CD8-positive, alpha-beta memory T cell (primary cell): Measurements from ENCODE around the gene MYO1H. TPM values are rescaled to one million over a fixed set of nuclear protein-coding genes. Genes with fewer than 3 reads are reported as not detected.
"Not testable (repeated sequence)": the region's sequence is repeated elsewhere in the genome, so short reads cannot be mapped to it uniquely, and the experiment has no call there.

Experiments
- CTCF ChIA-PET: fragments of 350-600 bp; sonication (Branson Sonifier 250); formaldehyde crosslinking; loops from one replicate; lab custom pipeline; 2021; ENCODE audit warnings: antibody characterized with exemption; lab: Charles Lee
- POLR2A ChIA-PET: fragments of 350-600 bp; sonication (Branson Sonifier 250); formaldehyde crosslinking; loops from one replicate; lab custom pipeline; 2021; ENCODE audit warnings: antibody characterized with exemption; lab: Charles Lee
- DNase-seq, 5 donors: peaks; one replicate each; pipeline versions ENCODE4 v3.0.0 to v3.0.0-alpha.2; 2020 to 2022; ENCODE audit warnings: mixed read lengths in 1 of 5
- H3K27ac ChIP-seq: one replicate; pipeline ENCODE4 v1.7.0; 2013; ENCODE audit warnings: low read depth, mild to moderate bottlenecking, low read length, moderate library complexity
- H3K27me3 ChIP-seq: 2 replicates; pipeline ENCODE4 v1.7.0; 2013; ENCODE audit warnings: low read length, mild to moderate bottlenecking; ENCODE audit not compliant: insufficient read depth, poor library complexity, severe bottlenecking
- H3K36me3 ChIP-seq: 2 replicates; pipeline ENCODE4 v1.7.0; 2013; ENCODE audit warnings: mild to moderate bottlenecking, low read length, moderate library complexity; ENCODE audit not compliant: insufficient read depth
- H3K4me1 ChIP-seq: 2 replicates; pipeline ENCODE4 v1.7.0; 2013; ENCODE audit warnings: mild to moderate bottlenecking, low read length, moderate library complexity; ENCODE audit not compliant: insufficient read depth
- H3K4me3 ChIP-seq: 2 replicates; pipeline ENCODE4 v1.7.0; 2013; ENCODE audit warnings: mild to moderate bottlenecking, low read length
- H3K9me3 ChIP-seq: 2 replicates; pipeline ENCODE4 v1.7.0; 2013; ENCODE audit warnings: mild to moderate bottlenecking, low read length
- H3K27ac Mint-ChIP-seq, 8 donors: one replicate each; pipeline ENCODE4 v1.8.0; 2020 to 2021; ENCODE audit warnings: mixed read lengths in 8 of 8, mild to moderate bottlenecking in 6 of 8, inconsistent platforms in 3 of 8, moderate library complexity in 3 of 8
- H3K27me3 Mint-ChIP-seq, 2 donors: one replicate each; pipeline ENCODE4 v1.8.0; 2020 to 2021; ENCODE audit warnings: mixed read lengths in 2 of 2, mild to moderate bottlenecking in 1 of 2, moderate library complexity in 1 of 2
- H3K36me3 Mint-ChIP-seq, 3 donors: one replicate each; pipeline ENCODE4 v1.8.0; 2020 to 2021; ENCODE audit warnings: mixed read lengths in 3 of 3, inconsistent platforms in 1 of 3, mild to moderate bottlenecking in 1 of 3
- H3K4me1 Mint-ChIP-seq, 3 donors: one replicate each; pipeline ENCODE4 v1.8.0; 2020 to 2021; ENCODE audit warnings: mixed read lengths in 3 of 3, inconsistent platforms in 1 of 3, mild to moderate bottlenecking in 1 of 3
- H3K4me3 Mint-ChIP-seq, 7 donors: one replicate each; pipeline ENCODE4 v1.8.0; 2020 to 2021; ENCODE audit warnings: mixed read lengths in 7 of 7, mild to moderate bottlenecking in 6 of 7, moderate library complexity in 4 of 7, inconsistent platforms in 2 of 7
- H3K9me3 Mint-ChIP-seq, 5 donors: one replicate each; pipeline ENCODE4 v1.8.0; 2020 to 2022; ENCODE audit warnings: mixed read lengths in 5 of 5, mild to moderate bottlenecking in 3 of 5, moderate library complexity in 2 of 5, inconsistent platforms in 1 of 5
- polyA plus RNA-seq: library from polyadenylated mRNA; unstranded; fragments of 300-500 nt; fragmentation: Illumina TruSeq; gene quantifications from one replicate; pipeline ENCODE4 v1.2.3, GENCODE V29; 2021
- total RNA-seq, 2 experiments: library from RNA; stranded (reverse); gene quantifications; one replicate each; pipeline ENCODE4 v1.2.3, GENCODE V29; 2021

MYO1H gene
- total and polyA plus RNA-seq, 3 experiments from 2014 or later, result not detected

- CTCF ChIA-PET, DNase-seq, H3K4me3 ChIP-seq, H3K4me1 Mint-ChIP-seq, H3K36me3 ChIP-seq, H3K27ac Mint-ChIP-seq, H3K9me3 Mint-ChIP-seq, H3K4me3 Mint-ChIP-seq, H3K4me1 ChIP-seq, H3K9me3 ChIP-seq, H3K27me3 ChIP-seq, H3K36me3 Mint-ChIP-seq, H3K27ac ChIP-seq: not testable (repeated sequence)
- POLR2A ChIA-PET, result interaction anchor here (0.7 kb wide), 1 partner anchor 1981 kb away, joined by 3 read pairs; no protein-coding TSS in a partner anchor
- H3K27me3 Mint-ChIP-seq, result peaks cover 4 to 37% of the 10 kb centered on the region in 2 donors
Observed at GRCh38 chr12:109404841-109405240, 57.1 kb downstream of the MYO1H start.

- CTCF ChIA-PET, H3K27ac Mint-ChIP-seq, H3K36me3 Mint-ChIP-seq, H3K4me1 ChIP-seq, H3K4me3 ChIP-seq, H3K4me3 Mint-ChIP-seq, H3K9me3 Mint-ChIP-seq, H3K4me1 Mint-ChIP-seq, H3K36me3 ChIP-seq, POLR2A ChIA-PET, H3K27me3 ChIP-seq, H3K9me3 ChIP-seq, H3K27ac ChIP-seq: not testable (repeated sequence)
- peaks cover 4 to 36% of the 10 kb centered on the region in 2 donors for H3K27me3 Mint-ChIP-seq
- DNase-seq, result peak in 1 of 5 donors; percentile 1
Observed at GRCh38 chr12:109406147-109406546, 58.4 kb downstream of the MYO1H start.

- H3K27me3 Mint-ChIP-seq, result peaks cover 18 to 31% of the 10 kb centered on the region in 2 donors
Observed at GRCh38 chr12:109418848-109419480, 71.3 kb downstream of the MYO1H start.

GRCh38 chr12:109421355-109422087 is 73.8 kb downstream of the MYO1H start:
- Mint-ChIP-seq H3K4me3 (no peak overlapping the region), H3K27me3 (peaks cover 30 to 54% of the 10 kb centered on the region in 2 donors), H3K9me3 (peaks cover 0 to 3% (median 0%) of the 10 kb centered on the region in 5 donors), H3K4me1 (no peaks in the 10 kb centered on the region), H3K36me3 (no peaks in the 10 kb centered on the region), H3K27ac (peak overlapping the region in 1 of 8 donors; percentile 44)
- H3K9me3 ChIP-seq, result no peaks in the 10 kb centered on the region
- ChIA-PET POLR2A (no interaction called here), CTCF (interaction anchor here (1.1 to 2.4 kb wide), 2 partner anchors 9 to 11 kb away, joined by 4 to 13 read pairs; no protein-coding TSS in a partner anchor)
- no peak overlapping the region for H3K4me3 ChIP-seq
- H3K27ac ChIP-seq, result no peak overlapping the region
- DNase-seq, result no peak
- H3K27me3 ChIP-seq, result no peaks in the 10 kb centered on the region
- H3K36me3 ChIP-seq, result no peaks in the 10 kb centered on the region
- H3K4me1 ChIP-seq, result no peaks in the 10 kb centered on the region

More at GRCh38 chr12:109418848-109419480, 71.3 kb downstream of the MYO1H start:
- no peak for DNase-seq
- Mint-ChIP-seq H3K9me3 (peaks cover 0 to 3% (median 0%) of the 10 kb centered on the region in 5 donors), H3K27ac (no peak overlapping the region), H3K36me3 (no peaks in the 10 kb centered on the region), H3K4me1 (no peaks in the 10 kb centered on the region), H3K4me3 (no peak overlapping the region)
- ChIA-PET CTCF (no interaction called here), POLR2A (no interaction called here)
- no peaks in the 10 kb centered on the region for H3K27me3 ChIP-seq
- H3K27ac ChIP-seq, result no peak overlapping the region
- H3K4me3 ChIP-seq, result no peak overlapping the region
- H3K9me3 ChIP-seq, result no peaks in the 10 kb centered on the region
- H3K4me1 ChIP-seq, result no peaks in the 10 kb centered on the region
- H3K36me3 ChIP-seq, result no peaks in the 10 kb centered on the region

- POLR2A ChIA-PET, result no interaction called here
- Mint-ChIP-seq H3K9me3 (peaks cover 0 to 3% (median 0%) of the 10 kb centered on the region in 5 donors), H3K4me3 (no peak overlapping the region), H3K27me3 (peaks cover 31 to 56% of the 10 kb centered on the region in 2 donors), H3K4me1 (no peaks in the 10 kb centered on the region), H3K36me3 (no peaks in the 10 kb centered on the region), H3K27ac (no peak overlapping the region)
- no peak overlapping the region for H3K27ac ChIP-seq
- no peaks in the 10 kb centered on the region for H3K27me3 ChIP-seq
- no peak overlapping the region for H3K4me3 ChIP-seq
- H3K9me3 ChIP-seq, result no peaks in the 10 kb centered on the region
- DNase-seq, result no peak
- H3K4me1 ChIP-seq, result no peaks in the 10 kb centered on the region
- CTCF ChIA-PET, result interaction anchor here (1.1 to 2.4 kb wide), 3 partner anchors 8 to 353 kb away, joined by 3 to 13 read pairs (median 4); no protein-coding TSS in a partner anchor
- no peaks in the 10 kb centered on the region for H3K36me3 ChIP-seq
Observed at GRCh38 chr12:109422251-109422650, 74.6 kb downstream of the MYO1H start.

GRCh38 chr12:109423392-109423791 is 75.7 kb downstream of the MYO1H start:
- POLR2A ChIA-PET, result no interaction called here
- H3K9me3 Mint-ChIP-seq, result peaks cover 0 to 3% (median 0%) of the 10 kb centered on the region in 5 donors
- no peaks in the 10 kb centered on the region for H3K4me1 Mint-ChIP-seq

GRCh38 chr12:109428037-109428629 is 80.4 kb downstream of the MYO1H start:
- Histone ChIP-seq H3K4me1 (no peaks in the 10 kb centered on the region), H3K36me3 (no peaks in the 10 kb centered on the region), H3K9me3 (no peaks in the 10 kb centered on the region), H3K4me3 (no peak overlapping the region), H3K27ac (no peak overlapping the region), H3K27me3 (no peaks in the 10 kb centered on the region)
- POLR2A ChIA-PET, result no interaction called here
- peak; percentile 51 to 79 (median 63) for DNase-seq
- Mint-ChIP-seq H3K4me3 (no peak overlapping the region), H3K27ac (no peak overlapping the region), H3K4me1 (peaks cover 5 to 6% (median 6%) of the 10 kb centered on the region in 3 donors), H3K36me3 (no peaks in the 10 kb centered on the region), H3K9me3 (no peaks in the 10 kb centered on the region), H3K27me3 (peaks cover 19 to 34% of the 10 kb centered on the region in 2 donors)
- CTCF ChIA-PET, result interaction anchor here (0.5 to 1.9 kb wide), 15 partner anchors 11 to 535 kb away, joined by 3 to 13 read pairs (median 3); no protein-coding TSS in a partner anchor

More at GRCh38 chr12:109423392-109423791, 75.7 kb downstream of the MYO1H start:
- no peaks in the 10 kb centered on the region for H3K36me3 Mint-ChIP-seq
- no peak overlapping the region for H3K4me3 Mint-ChIP-seq
- H3K4me1 ChIP-seq, result no peaks in the 10 kb centered on the region
- DNase-seq, result no peak
- no peaks in the 10 kb centered on the region for H3K36me3 ChIP-seq
- H3K27ac Mint-ChIP-seq, result no peak overlapping the region
- no peak overlapping the region for H3K27ac ChIP-seq
- H3K9me3 ChIP-seq, result no peaks in the 10 kb centered on the region
- no peaks in the 10 kb centered on the region for H3K27me3 ChIP-seq
- CTCF ChIA-PET, result no interaction called here
- H3K27me3 Mint-ChIP-seq, result peaks cover 31 to 56% of the 10 kb centered on the region in 2 donors
- no peak overlapping the region for H3K4me3 ChIP-seq

- peaks cover 6 to 12% (median 11%) of the 10 kb centered on the region in 3 donors for H3K4me1 Mint-ChIP-seq
- H3K4me3 Mint-ChIP-seq, H3K9me3 Mint-ChIP-seq, H3K27me3 ChIP-seq, H3K4me1 ChIP-seq, H3K9me3 ChIP-seq, DNase-seq, POLR2A ChIA-PET, H3K36me3 Mint-ChIP-seq, H3K27ac ChIP-seq, H3K36me3 ChIP-seq, H3K4me3 ChIP-seq, H3K27ac Mint-ChIP-seq: not testable (repeated sequence)
- CTCF ChIA-PET, result interaction anchor here (0.7 to 1.9 kb wide), 9 partner anchors 13 to 534 kb away, joined by 3 to 13 read pairs (median 3); no protein-coding TSS in a partner anchor
- peaks cover 15 to 28% of the 10 kb centered on the region in 2 donors for H3K27me3 Mint-ChIP-seq
Observed at GRCh38 chr12:109428804-109429203, 81.1 kb downstream of the MYO1H start.
